GM21528 (cell line): Measurements from ENCODE around the gene PGM2L1.

Experiments
- ATAC-seq: cut with Tn5 transposase; IDR thresholded peaks from one replicate; pipeline ENCODE4 v1.9.1; 2021; ENCODE audit warnings: mild to moderate bottlenecking, moderate library complexity; ENCODE audit not compliant: unreplicated experiment, low FRiP score

Gene PGM2L1

GRCh38 chr11:74310857-74311256, 87.4 kb downstream of the PGM2L1 start:
- ATAC-seq = no peak

GRCh38 chr11:74307434-74307833, 90.8 kb downstream of the PGM2L1 start:
- no peak for ATAC-seq

- ATAC-seq = no peak
Measured at GRCh38 chr11:74306435-74307175, 91.6 kb downstream of the PGM2L1 start.

GRCh38 chr11:74299015-74299414, 99.2 kb downstream of the PGM2L1 start:
- ATAC-seq = no peak

- ATAC-seq = no peak
Measured at GRCh38 chr11:74297484-74297883, 100.7 kb downstream of the PGM2L1 start.

- no peak for ATAC-seq
Measured at GRCh38 chr11:74288911-74289310, 109.3 kb downstream of the PGM2L1 start.

- no peak for ATAC-seq
Measured at GRCh38 chr11:74288161-74288560, 110.1 kb downstream of the PGM2L1 start.

- no peak for ATAC-seq
Measured at GRCh38 chr11:74284466-74284865, 113.8 kb downstream of the PGM2L1 start.

GRCh38 chr11:74283580-74284180, 114.6 kb downstream of the PGM2L1 start:
- ATAC-seq = no peak

GRCh38 chr11:74282914-74283371, 115.3 kb downstream of the PGM2L1 start:
- no peak for ATAC-seq

GRCh38 chr11:74282421-74282820, 115.8 kb downstream of the PGM2L1 start:
- no peak for ATAC-seq

GRCh38 chr11:74280494-74280893, 117.7 kb downstream of the PGM2L1 start:
- ATAC-seq = no peak
